Activated naive CD4-positive, alpha-beta T cell treated with anti-CD3 and anti-CD28 coated beads, Interleukin-2, amount 10 ng/mL, durations not matched to agents 5 hours and 36 hours (primary cell): ENCODE results near the gene VWA7. TPM values are rescaled to one million over a fixed set of nuclear protein-coding genes. Genes with fewer than 3 reads are reported as not detected.

Experiments
- total RNA-seq, 2 experiments: library from RNA; stranded (reverse); gene quantifications; one replicate each; pipeline ENCODE4 v1.2.3, GENCODE V29; 2021

Gene VWA7
- 1 to 10 TPM; 3.8 to 3.9 TPM for total RNA-seq

GRCh38 chr6:31776989-31777666 is at the start of gene VWA7:
Gene VWA7 (minus strand): TSS chr6:31777328. CDS start chr6:31776779, 549 bp downstream.

GRCh38 chr6:31815025-31815838 is 38.1 kb upstream of the VWA7 start, which contains the start of the genes HSPA1A and HSPA1L:
Gene HSPA1A (plus strand): TSS chr6:31815543. CDS start chr6:31815757, 214 bp downstream.
Gene HSPA1L (minus strand): TSS chr6:31815283. CDS start chr6:31811972, 3,311 bp downstream.

GRCh38 chr6:31806470-31807272 is 29.5 kb upstream of the VWA7 start, which contains the start of gene LSM2:
Gene LSM2 (minus strand): TSS chr6:31806966. CDS start chr6:31806757, 209 bp downstream.

GRCh38 chr6:31795616-31796298 is 18.6 kb upstream of the VWA7 start, which contains the start of gene VARS1:
Gene VARS1 (minus strand): TSS chr6:31795752. CDS start chr6:31795217, 535 bp downstream.

GRCh38 chr6:31762356-31762755 is 14.8 kb downstream of the VWA7 start, which contains the start of gene SAPCD1:
Gene SAPCD1 (plus strand): TSS chr6:31762656. CDS start chr6:31763055, 399 bp downstream.

GRCh38 chr6:31739639-31740396 is 37.3 kb downstream of the VWA7 start, which contains the start of gene MSH5:
Gene MSH5 (plus strand): TSS chr6:31740005. CDS start chr6:31740467, 462 bp downstream.

GRCh38 chr6:31736021-31736767 is 40.9 kb downstream of the VWA7 start, which contains the start of gene CLIC1:
Gene CLIC1 (minus strand): TSS chr6:31736530. CDS start chr6:31736300, 230 bp downstream.

GRCh38 chr6:31728767-31729514 is 48.2 kb downstream of the VWA7 start, which contains the start of gene DDAH2:
Gene DDAH2 (minus strand): TSS chr6:31729299. CDS start chr6:31729161, 138 bp downstream.

GRCh38 chr6:31723245-31723979 is 53.7 kb downstream of the VWA7 start, which contains the start of gene MPIG6B:
Gene MPIG6B (plus strand): TSS chr6:31723373. CDS start chr6:31723384, 11 bp downstream.

GRCh38 chr6:31721351-31722020 is 55.6 kb downstream of the VWA7 start, which contains the start of gene LY6G6C:
Gene LY6G6C (minus strand): TSS chr6:31721746. CDS start chr6:31721679, 67 bp downstream.

Other genes starting within 250 kb of the VWA7 start
- not detected for gene MCCD1, start 248.4 kb downstream of the VWA7 start, total RNA-seq
- 100 to 1,000 TPM; 423 to 444 TPM for gene DDX39B, start 235.3 kb downstream of the VWA7 start, total RNA-seq
- 1 to 10 TPM; 3.5 to 4.2 TPM for gene ATP6V1G2, start 230.7 kb downstream of the VWA7 start, total RNA-seq
- gene NFKBIL1, start 229.7 kb downstream of the VWA7 start, total RNA-seq: 10 to 100 TPM; 12.9 to 15.8 TPM
- gene LTA, start 205.0 kb downstream of the VWA7 start, total RNA-seq: 10 to 100 TPM; 29.6 TPM
- gene TNF, start 201.8 kb downstream of the VWA7 start, total RNA-seq: 10 to 100 TPM; 51.3 to 53.4 TPM
- gene LTB, start 194.9 kb downstream of the VWA7 start, total RNA-seq: 1,000 to 10,000 TPM; 1,438 to 1,452 TPM
- 10 to 100 TPM; 67.8 to 71.0 TPM for gene LST1, start 191.1 kb downstream of the VWA7 start, total RNA-seq
- 10 to 100 TPM; 27.6 to 28.8 TPM for gene NCR3, start 184.3 kb downstream of the VWA7 start, total RNA-seq
- 10 to 100 TPM; 45.4 to 46.1 TPM for gene AIF1, start 162.1 kb downstream of the VWA7 start, total RNA-seq
- 100 to 1,000 TPM; 210 to 211 TPM for gene PRRC2A, start 156.6 kb downstream of the VWA7 start, total RNA-seq
- 100 to 1,000 TPM; 278 to 280 TPM for gene BAG6, start 124.7 kb downstream of the VWA7 start, total RNA-seq
- gene APOM, start 121.4 kb downstream of the VWA7 start, total RNA-seq: 1 to 10 TPM; 3.8 to 3.9 TPM
- 10 to 100 TPM; 23.6 to 24.2 TPM for gene C6orf47, start 116.5 kb downstream of the VWA7 start, total RNA-seq
- gene GPANK1, start 112.3 kb downstream of the VWA7 start, total RNA-seq: 10 to 100 TPM; 26.4 to 29.1 TPM
- 100 to 1,000 TPM; 181 to 195 TPM for gene CSNK2B, start 111.2 kb downstream of the VWA7 start, total RNA-seq
- gene LY6G5B, start 107.4 kb downstream of the VWA7 start, total RNA-seq: 10 to 100 TPM; 20.3 to 23.5 TPM
- gene LY6G5C, start 96.3 kb downstream of the VWA7 start, total RNA-seq: 1 to 10 TPM; 1.8 to 2.2 TPM
- gene ABHD16A, start 74.0 kb downstream of the VWA7 start, total RNA-seq: 10 to 100 TPM; 50.4 to 54.9 TPM
- gene LY6G6F, start 70.5 kb downstream of the VWA7 start, total RNA-seq: not detected
- gene LY6G6D, start 62.0 kb downstream of the VWA7 start, total RNA-seq: not detected
- not detected for gene LY6G6C, start 55.6 kb downstream of the VWA7 start, total RNA-seq
- gene MPIG6B, start 54.0 kb downstream of the VWA7 start, total RNA-seq: under 1 TPM; 0.22 to 0.43 TPM
- gene DDAH2, start 48.0 kb downstream of the VWA7 start, total RNA-seq: 10 to 100 TPM; 18.1 to 18.9 TPM
- gene CLIC1, start 40.8 kb downstream of the VWA7 start, total RNA-seq: 100 to 1,000 TPM; 534 to 538 TPM
- gene MSH5, start 37.3 kb downstream of the VWA7 start, total RNA-seq: 10 to 100 TPM; 47.4 to 47.7 TPM
- 10 to 100 TPM; 11.3 to 12.0 TPM for gene SAPCD1, start 14.7 kb downstream of the VWA7 start, total RNA-seq
- 10 to 100 TPM; 74.6 to 79.2 TPM for gene VARS1, start 18.4 kb upstream of the VWA7 start, total RNA-seq
- 10 to 100 TPM; 72.5 to 75.6 TPM for gene LSM2, start 29.6 kb upstream of the VWA7 start, total RNA-seq
- 1 to 10 TPM; 3.7 to 3.8 TPM for gene HSPA1L, start 38.0 kb upstream of the VWA7 start, total RNA-seq
- gene HSPA1A, start 38.2 kb upstream of the VWA7 start, total RNA-seq: 10 to 100 TPM; 75.8 to 83.8 TPM
- gene HSPA1B, start 50.4 kb upstream of the VWA7 start, total RNA-seq: 10 to 100 TPM; 35.5 to 35.9 TPM
- 10 to 100 TPM; 23.4 to 23.7 TPM for gene NEU1, start 85.5 kb upstream of the VWA7 start, total RNA-seq
- gene SLC44A4, start 101.7 kb upstream of the VWA7 start, total RNA-seq: not detected
- 10 to 100 TPM; 60.9 to 61.4 TPM for gene EHMT2, start 120.4 kb upstream of the VWA7 start, total RNA-seq
- gene ZBTB12, start 124.8 kb upstream of the VWA7 start, total RNA-seq: 1 to 10 TPM; 1.5 to 2.4 TPM
- under 1 TPM; 0.51 to 0.93 TPM for gene C2, start 150.4 kb upstream of the VWA7 start, total RNA-seq
- not detected for gene CFB, start 168.8 kb upstream of the VWA7 start, total RNA-seq
- 10 to 100 TPM; 60.9 to 61.7 TPM for gene NELFE, start 181.6 kb upstream of the VWA7 start, total RNA-seq
- 10 to 100 TPM; 71.6 to 77.8 TPM for gene SKIC2, start 181.8 kb upstream of the VWA7 start, total RNA-seq
- 10 to 100 TPM; 17.1 to 17.9 TPM for gene DXO, start 194.8 kb upstream of the VWA7 start, total RNA-seq
- gene C4A, start 204.7 kb upstream of the VWA7 start, total RNA-seq: 1 to 10 TPM; 4.2 to 6.2 TPM
- 1 to 10 TPM; 3.4 to 3.5 TPM for gene C4B, start 237.5 kb upstream of the VWA7 start, total RNA-seq